ENCODE results near the gene FPR1.

The FPR1 gene

DNA sequence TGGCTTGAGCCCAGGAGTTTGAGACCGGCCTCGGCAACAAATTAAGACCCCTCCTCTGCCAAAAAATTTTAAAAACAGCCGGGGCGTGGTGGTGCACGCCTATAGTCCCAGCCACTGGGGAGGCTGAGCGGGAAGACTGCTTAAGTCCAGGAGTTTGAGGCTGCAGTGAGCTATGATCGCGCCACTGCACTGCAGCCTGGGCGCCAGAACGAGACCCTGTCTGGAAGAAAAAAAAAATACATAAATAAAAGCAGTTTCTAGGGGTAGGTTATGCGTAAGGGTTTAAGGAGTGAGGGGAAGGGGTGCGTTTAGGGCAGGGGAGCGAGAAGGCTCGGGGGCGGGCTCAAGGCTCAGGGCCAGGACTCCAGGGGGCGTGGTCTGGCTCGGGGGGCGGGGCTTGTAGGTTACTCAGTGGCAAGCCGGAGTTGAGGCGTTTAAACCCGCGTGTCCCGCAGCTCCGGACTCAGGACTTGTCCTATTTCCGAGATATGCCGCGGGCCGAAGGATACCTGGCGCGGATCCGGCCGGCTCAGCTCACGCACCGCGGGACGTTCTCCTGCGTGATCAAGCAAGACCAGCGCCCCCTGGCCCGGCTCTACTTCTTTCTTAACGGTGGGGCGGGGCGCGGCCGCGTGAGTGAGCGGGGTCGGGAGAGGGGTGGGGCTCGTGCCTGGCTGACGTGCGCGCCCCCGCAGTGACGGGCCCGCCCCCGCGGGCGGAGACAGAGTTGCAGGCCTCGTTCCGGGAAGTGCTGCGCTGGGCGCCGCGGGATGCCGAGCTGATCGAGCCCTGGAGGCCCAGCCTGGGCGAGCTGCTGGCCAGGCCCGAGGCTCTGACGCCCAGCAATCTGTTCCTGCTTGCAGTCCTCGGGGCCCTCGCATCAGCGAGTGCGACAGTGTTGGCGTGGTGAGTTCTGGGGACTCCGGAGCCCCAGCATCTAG lies 47.8 kb downstream of the FPR1 start:
- DNase-seq: peak; percentile 96

GRCh38 chr19:51702825-51703574 lies 48.7 kb downstream of the FPR1 start:
- DNase-seq: no peak

DNA sequence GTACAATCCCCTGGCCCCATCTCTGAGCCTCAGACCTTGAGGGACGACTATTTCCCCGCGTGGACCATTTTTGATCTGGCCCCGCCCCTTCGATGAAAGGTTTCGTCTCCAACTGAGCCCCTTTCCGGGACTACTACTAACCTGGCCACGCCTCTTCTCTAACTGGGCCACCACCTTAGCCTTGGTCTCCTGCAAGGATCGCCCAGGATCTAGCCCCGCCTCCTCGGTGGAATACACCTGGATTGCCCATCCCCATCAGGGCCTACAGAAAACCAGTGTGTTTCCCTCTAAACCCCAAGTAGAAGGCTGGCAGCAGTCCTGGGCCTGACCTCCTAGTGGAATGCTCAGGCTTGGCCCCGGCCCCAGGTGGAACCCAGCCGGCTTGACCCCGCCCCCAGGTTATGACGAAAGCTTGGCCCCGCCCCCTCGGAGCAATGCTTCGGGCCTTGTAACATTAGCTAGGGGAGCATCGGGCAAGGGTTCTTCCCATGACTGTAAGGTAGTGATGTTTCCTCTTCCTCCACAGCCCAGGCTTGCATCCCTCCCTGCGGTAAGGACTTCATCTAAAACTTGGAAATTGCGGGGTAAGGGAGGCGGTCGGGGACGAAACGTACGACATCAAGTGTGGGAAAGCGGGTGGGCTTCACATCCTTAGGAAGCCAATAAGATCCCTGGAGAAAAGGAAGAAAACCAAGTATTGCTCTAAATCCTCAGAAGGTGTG lies 49.4 kb downstream of the FPR1 start:
- no peak for DNase-seq

DNA sequence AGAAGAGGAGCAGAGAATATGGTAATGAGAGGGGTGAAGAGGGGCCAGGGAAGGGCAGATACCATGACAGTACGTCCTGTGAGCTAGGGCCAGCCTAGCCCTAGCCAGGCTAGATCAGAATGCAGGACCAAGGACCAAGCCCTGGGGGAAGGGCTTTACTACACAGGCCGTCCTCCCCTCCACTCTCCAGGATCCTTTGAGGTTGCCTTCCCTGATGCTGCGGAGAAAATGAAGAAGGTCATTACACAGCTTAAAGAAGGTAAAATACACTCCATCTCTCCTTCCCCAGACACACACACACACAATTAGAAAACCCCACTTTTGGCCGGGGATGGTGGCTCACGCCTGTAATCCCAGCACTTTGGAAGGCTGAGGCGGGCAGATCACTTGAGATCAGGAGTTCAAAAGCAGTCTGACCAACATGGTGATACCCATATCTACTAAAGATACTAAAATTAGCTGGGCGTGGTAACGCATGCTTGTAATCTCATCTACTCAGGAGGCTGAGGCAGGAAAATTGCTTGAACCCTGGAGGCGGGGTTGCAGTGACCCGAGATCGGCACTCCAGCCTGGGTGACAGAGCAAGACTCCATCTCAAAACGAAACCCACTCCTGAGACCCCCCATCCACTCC lies 50.1 kb downstream of the FPR1 start:
- DNase-seq: no peak

DNA sequence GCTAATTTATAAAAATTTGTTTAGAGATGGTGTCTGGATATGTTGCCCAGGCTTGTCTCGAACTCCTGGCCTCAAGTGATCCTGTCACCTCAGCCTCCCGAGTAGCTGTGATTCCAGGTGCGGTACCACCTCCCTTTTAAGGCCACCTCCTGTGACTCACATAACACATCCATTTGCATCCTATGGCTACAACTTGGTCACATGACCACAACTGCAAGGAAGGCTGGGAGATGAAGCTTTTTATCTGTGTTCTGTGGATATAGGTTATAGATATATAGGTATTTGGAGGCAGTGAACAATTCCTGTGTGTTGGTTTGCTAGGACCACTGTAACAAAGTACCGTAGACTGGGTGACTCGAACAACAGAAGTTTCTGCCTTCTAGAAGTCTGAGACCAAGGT lies 52.5 kb downstream of the FPR1 start:
- no peak for DNase-seq

- DNase-seq: no peak
Observed at GRCh38 chr19:51698296-51698695, 53.4 kb downstream of the FPR1 start.

- DNase-seq: no peak
Observed at GRCh38 chr19:51697169-51697776, 54.4 kb downstream of the FPR1 start.

DNA sequence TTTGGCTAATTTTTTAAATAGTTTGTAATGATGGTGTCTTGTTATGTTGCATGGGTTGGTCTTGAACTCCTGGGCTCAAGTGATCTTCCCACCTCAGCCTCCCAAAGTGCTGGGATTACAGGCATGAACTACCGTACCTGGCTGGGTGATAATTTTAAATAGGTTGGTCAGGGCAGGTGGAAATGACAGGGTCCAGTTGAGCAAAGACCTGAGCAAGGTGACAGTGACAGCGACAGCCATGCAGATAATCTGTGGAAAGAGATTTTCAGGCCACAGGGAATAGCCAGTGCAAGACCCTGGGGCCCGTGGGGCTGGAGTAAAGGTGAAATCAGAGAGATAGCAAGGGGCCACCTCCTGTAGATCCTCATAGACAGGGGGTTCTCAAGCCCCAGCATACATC lies 55.1 kb downstream of the FPR1 start:
- DNase-seq: no peak

Measured in activated CD4-positive, alpha-beta T cell treated with anti-CD3 and anti-CD28 coated beads, Interleukin-10, Interleukin-2, amounts not matched to agents 100 ng/mL and 50 ng/mL, durations not matched to agents 16 hours and 8 hours (primary cell).